ENCODE results near the gene ADRB2. TPM values are rescaled to one million over a fixed set of nuclear protein-coding genes. Genes with fewer than 3 reads are reported as not detected.

The ADRB2 gene
- total RNA-seq, 1 experiment from 2014 or later, result 0.26 TPM

GRCh38 chr5:148807851-148808250 is 18.6 kb upstream of the ADRB2 start:
- WGBS (ENCODE audit: extremely low coverage, insufficient read length, low lambda C conversion rate), result no CpG with 5 or more reads among the region's 2 CpGs
- Histone ChIP-seq H2AK5ac (ENCODE audit: insufficient read length, low read length) (no peak overlapping the region), H4K91ac (ENCODE audit: insufficient read length, low read depth, low read length) (no peak overlapping the region), H2BK120ac (ENCODE audit: low read depth, low read length, poor library complexity, severe bottlenecking) (no peak overlapping the region), H2BK5ac (ENCODE audit: insufficient read length, low read length) (no peak overlapping the region), H3K23me2 (ENCODE audit: insufficient read length, low read depth, low read length, poor library complexity, severe bottlenecking) (no peaks in the 10 kb centered on the region), H2AFZ (ENCODE audit: low read length) (no peak overlapping the region), H3K9ac (ENCODE audit: extremely low read depth, insufficient read length, low read length) (no peak overlapping the region), H2BK20ac (ENCODE audit: low read depth, low read length, poor library complexity, severe bottlenecking) (no peak overlapping the region), H2BK12ac (ENCODE audit: insufficient read length, low read depth, low read length) (no peak overlapping the region), H3K4ac (ENCODE audit: low read depth, low read length) (no peak overlapping the region), H3K4me2 (ENCODE audit: insufficient read depth, insufficient read length, low read length) (no peak overlapping the region), H3K23ac (ENCODE audit: insufficient read length, low read depth, low read length) (no peak overlapping the region), H4K20me1 (ENCODE audit: control insufficient read depth, insufficient read depth, insufficient read length) (no peaks in the 10 kb centered on the region), H3T11ph (ENCODE audit: low read length) (no peak overlapping the region), H3K18ac (ENCODE audit: insufficient read length, low read depth, low read length) (no peak overlapping the region), H3K4me1 (ENCODE audit: insufficient read depth, low read length) (no peaks in the 10 kb centered on the region; the same call in 1 of the 2 replicates), H3K27ac (ENCODE audit: insufficient read length, low read depth, low read length) (no peak overlapping the region), H2BK15ac (ENCODE audit: low read depth, low read length) (no peak overlapping the region), H3K79me2 (ENCODE audit: insufficient read depth, low read length) (no peaks in the 10 kb centered on the region), H3K56ac (ENCODE audit: insufficient read length, low read depth, low read length) (no peak overlapping the region), H4K8ac (replicated peaks; ENCODE audit: insufficient read length, low read depth, low read length) (no peak overlapping the region), H3K27me3 (ENCODE audit: insufficient read depth, low read length) (no peaks in the 10 kb centered on the region), H3K9me3 (ENCODE audit: control insufficient read depth, low read depth, low read length) (no peaks in the 10 kb centered on the region), H3K14ac (ENCODE audit: insufficient read depth, low read length) (no peak overlapping the region), H4K5ac (ENCODE audit: insufficient read length, low read depth, low read length) (no peak overlapping the region), H3K79me1 (ENCODE audit: insufficient read depth, low read depth, low read length, poor library complexity, severe bottlenecking) (no peaks in the 10 kb centered on the region)
- no peaks in the 10 kb centered on the region; a peak in 1 of 7 replicates for H3K36me3 Mint-ChIP-seq (ENCODE audit: insufficient read depth in 1 of 3, low read depth in 3 of 3)
- TF ChIP-seq CTCF (conservative IDR thresholded peaks at IDR 0.05), result no peak
- H3K27me3 Mint-ChIP-seq (ENCODE audit: low read depth), result no peaks in the 10 kb centered on the region
- no peak for DNase-seq
- no peak overlapping the region for H3K4me3 Mint-ChIP-seq
- no peaks in the 10 kb centered on the region for H3K9me3 Mint-ChIP-seq
- H3K27ac Mint-ChIP-seq, result no peak overlapping the region
- H3K4me1 Mint-ChIP-seq, result peaks cover 7% of the 10 kb centered on the region in 2 experiments; a peak in 3 of 4 replicates

Measured in H9 (cell line).